ENCODE measurements around the gene SPATA33.
A peak's percentile ranks its signal among the peaks of the same experiment; 100 is the strongest.

The SPATA33 gene

DNA sequence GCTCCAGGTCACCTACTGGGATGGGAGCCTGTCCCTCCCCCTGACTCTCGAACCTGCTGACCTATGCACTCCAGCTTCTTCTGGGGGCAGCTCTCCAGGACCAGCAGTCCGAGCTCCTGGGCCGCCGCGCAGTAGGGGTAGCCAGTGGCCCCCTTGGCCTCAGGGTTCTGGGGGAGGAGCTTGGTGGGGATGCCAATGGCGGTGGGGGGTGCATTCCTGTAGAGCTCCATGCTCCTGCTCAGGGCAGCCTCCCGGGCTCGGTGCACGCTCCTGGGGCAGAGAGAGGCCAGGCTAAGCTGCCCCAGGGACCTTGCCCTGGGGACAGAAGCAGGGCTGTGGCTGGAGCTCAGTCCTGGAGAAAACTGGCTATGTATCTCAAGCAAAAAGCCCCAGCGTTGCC, 51.5 kb downstream of the SPATA33 start:
- DNase-seq (ENCODE audit: extremely low spot score), result no peak
- ChIA-PET POLR2A (interaction anchor here (0.9 to 1.2 kb wide), 3 partner anchors 11 to 164 kb away, joined by 3 read pairs; partner anchors contain the start of genes TCF25 and VPS9D1), CTCF (no interaction called here)
- TF ChIP-seq FOXM1 (IDR thresholded peaks at IDR 0.05; ENCODE audit: borderline replicate concordance), result no peak
- TF ChIP-seq SUZ12 (IDR thresholded peaks at IDR 0.05), result no peak
- no peak for TF ChIP-seq L3MBTL2 (conservative IDR thresholded peaks at IDR 0.05)
- no peak for TF ChIP-seq ELF4 (IDR thresholded peaks at IDR 0.05)
- no peak for TF ChIP-seq TARDBP (IDR thresholded peaks at IDR 0.05)
- TF ChIP-seq ZNF384 (IDR thresholded peaks at IDR 0.05), result no peak
- TF ChIP-seq HDGF (IDR thresholded peaks at IDR 0.05; ENCODE audit: borderline replicate concordance), result no peak
- no peak for TF ChIP-seq LEF1 (IDR thresholded peaks at IDR 0.05; ENCODE audit: borderline replicate concordance)
- TF ChIP-seq CTBP1 (IDR thresholded peaks at IDR 0.05; ENCODE audit: borderline replicate concordance), result no peak
- TF ChIP-seq ARNT (IDR thresholded peaks at IDR 0.05), result no peak
- TF ChIP-seq FOXK2 (IDR thresholded peaks at IDR 0.05), result no peak
- no peak for TF ChIP-seq BHLHE40 (IDR thresholded peaks at IDR 0.05; ENCODE audit: borderline replicate concordance)
- TF ChIP-seq SP1 (IDR thresholded peaks at IDR 0.05), result no peak
- TF ChIP-seq FOXA1 (IDR thresholded peaks at IDR 0.05), result no peak
- TF ChIP-seq, protein P1, sequence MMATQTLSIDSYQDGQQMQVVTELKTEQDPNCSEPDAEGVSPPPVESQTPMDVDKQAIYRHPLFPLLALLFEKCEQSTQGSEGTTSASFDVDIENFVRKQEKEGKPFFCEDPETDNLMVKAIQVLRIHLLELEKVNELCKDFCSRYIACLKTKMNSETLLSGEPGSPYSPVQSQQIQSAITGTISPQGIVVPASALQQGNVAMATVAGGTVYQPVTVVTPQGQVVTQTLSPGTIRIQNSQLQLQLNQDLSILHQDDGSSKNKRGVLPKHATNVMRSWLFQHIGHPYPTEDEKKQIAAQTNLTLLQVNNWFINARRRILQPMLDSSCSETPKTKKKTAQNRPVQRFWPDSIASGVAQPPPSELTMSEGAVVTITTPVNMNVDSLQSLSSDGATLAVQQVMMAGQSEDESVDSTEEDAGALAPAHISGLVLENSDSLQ (IDR thresholded peaks at IDR 0.05), result no peak
- no peak for TF ChIP-seq NFRKB (IDR thresholded peaks at IDR 0.05)

DNA sequence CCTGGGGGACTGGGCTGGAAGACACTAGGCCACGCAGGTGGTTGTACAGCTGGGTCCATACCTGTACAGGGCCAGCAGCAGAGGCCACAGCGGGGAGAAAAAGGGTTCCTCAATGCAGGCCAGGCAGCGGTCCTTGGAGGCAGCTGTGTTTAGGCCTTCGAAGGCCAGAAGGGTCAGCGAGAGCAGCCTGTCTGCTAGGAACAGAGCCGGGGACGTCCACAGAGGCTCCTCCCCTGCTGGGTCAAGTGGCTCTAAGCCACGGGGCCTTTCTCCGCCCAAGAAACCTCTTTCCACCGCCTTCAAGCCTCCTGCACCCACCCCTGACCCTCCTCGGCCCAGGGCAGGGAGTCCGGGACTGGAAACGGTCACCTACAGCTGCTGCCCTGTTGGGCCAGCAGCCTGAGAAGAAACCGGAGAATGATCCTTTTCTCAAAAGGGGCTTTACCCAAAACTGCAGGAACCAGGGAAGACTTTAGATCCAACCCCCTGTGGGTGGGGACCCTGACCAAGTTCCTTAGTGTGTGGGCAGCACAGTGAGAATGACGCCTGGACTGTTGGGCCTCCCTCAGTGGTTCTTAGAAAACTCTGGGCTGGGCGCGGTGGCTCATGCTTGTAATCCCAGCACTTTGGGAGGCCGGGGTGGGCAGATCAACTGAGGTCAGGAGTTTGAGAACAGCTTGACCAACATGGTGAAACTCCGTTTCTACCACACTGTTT, 52.2 kb downstream of the SPATA33 start:
- TF ChIP-seq ZNF384 (IDR thresholded peaks at IDR 0.05) (no peak), FOXM1 (IDR thresholded peaks at IDR 0.05; ENCODE audit: borderline replicate concordance) (no peak), LEF1 (IDR thresholded peaks at IDR 0.05; ENCODE audit: borderline replicate concordance) (no peak), SP1 (IDR thresholded peaks at IDR 0.05) (no peak), FOXA1 (IDR thresholded peaks at IDR 0.05) (no peak), SUZ12 (IDR thresholded peaks at IDR 0.05) (no peak), CTBP1 (IDR thresholded peaks at IDR 0.05; ENCODE audit: borderline replicate concordance) (no peak), BHLHE40 (IDR thresholded peaks at IDR 0.05; ENCODE audit: borderline replicate concordance) (no peak), FOXK2 (IDR thresholded peaks at IDR 0.05) (no peak), NFRKB (IDR thresholded peaks at IDR 0.05) (no peak)
- TF ChIP-seq, protein P1 (IDR thresholded peaks at IDR 0.05), result no peak
- ChIA-PET CTCF (no interaction called here), POLR2A (interaction anchor here (0.9 to 1.2 kb wide), 3 partner anchors 10 to 14 kb away, joined by 3 read pairs; partner anchors contain the start of gene VPS9D1)
- DNase-seq (ENCODE audit: extremely low spot score), result no peak

DNA sequence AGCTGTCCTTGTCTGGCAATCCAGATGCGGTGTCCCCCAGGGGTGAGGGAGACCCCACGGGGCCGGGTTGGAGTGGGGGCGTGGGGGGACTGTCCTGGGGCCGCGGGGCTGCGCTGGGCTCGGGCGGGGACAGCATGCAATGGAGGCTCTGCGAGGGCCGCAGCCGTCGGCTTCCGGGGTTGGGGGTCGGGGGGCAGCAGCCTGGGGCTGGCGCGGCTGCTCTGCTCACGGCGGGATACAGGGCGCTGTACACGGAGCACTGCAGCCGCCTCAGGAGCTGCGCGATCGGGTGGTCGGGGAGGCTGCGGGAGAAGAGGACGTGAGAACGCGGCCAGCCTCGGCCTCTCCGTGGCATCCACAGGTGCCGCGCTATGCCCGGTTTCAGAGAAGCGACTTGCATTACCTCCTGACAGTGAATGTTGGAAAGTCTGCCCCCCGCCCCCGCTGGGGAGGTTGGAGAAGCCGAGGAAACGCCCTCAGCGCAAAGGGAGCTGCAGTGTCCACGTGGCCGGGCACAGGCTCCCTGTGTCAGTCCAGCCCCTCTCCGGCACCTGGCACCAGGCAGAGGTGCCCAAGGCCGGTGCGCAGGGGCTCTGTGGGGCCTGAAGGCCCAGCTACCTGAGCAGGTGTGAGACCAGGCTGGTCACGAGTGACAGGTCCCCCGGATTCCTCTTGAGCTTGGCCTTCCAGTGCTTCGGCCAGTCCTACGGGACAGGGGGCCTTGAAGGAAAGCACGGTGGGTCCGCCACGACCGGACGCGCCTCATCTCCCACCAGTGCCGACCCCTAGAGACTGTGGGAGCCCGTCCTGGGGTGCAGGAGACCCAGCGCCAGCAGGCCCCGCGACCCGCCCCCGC, 53.3 kb downstream of the SPATA33 start:
- no peak for DNase-seq (ENCODE audit: extremely low spot score)
- POLR2A ChIA-PET, result interaction anchor here (0.7 to 1.1 kb wide), 3 partner anchors 9 to 212 kb away, joined by 3 read pairs; partner anchors contain the start of gene TCF25
- TF ChIP-seq FOXM1 (IDR thresholded peaks at IDR 0.05; ENCODE audit: borderline replicate concordance), result no peak
- no peak for TF ChIP-seq ZNF384 (IDR thresholded peaks at IDR 0.05)
- no peak for TF ChIP-seq ARNT (IDR thresholded peaks at IDR 0.05)
- no peak for TF ChIP-seq L3MBTL2 (conservative IDR thresholded peaks at IDR 0.05)
- TF ChIP-seq NFRKB (IDR thresholded peaks at IDR 0.05), result no peak
- no peak for TF ChIP-seq SUZ12 (IDR thresholded peaks at IDR 0.05)
- TF ChIP-seq FOXA1 (IDR thresholded peaks at IDR 0.05), result no peak
- TF ChIP-seq HDGF (IDR thresholded peaks at IDR 0.05; ENCODE audit: borderline replicate concordance), result no peak
- no peak for TF ChIP-seq LEF1 (IDR thresholded peaks at IDR 0.05; ENCODE audit: borderline replicate concordance)
- TF ChIP-seq ELF4 (IDR thresholded peaks at IDR 0.05), result no peak
- TF ChIP-seq BHLHE40 (IDR thresholded peaks at IDR 0.05; ENCODE audit: borderline replicate concordance), result no peak
- no peak for TF ChIP-seq FOXK2 (IDR thresholded peaks at IDR 0.05)
- TF ChIP-seq SP1 (IDR thresholded peaks at IDR 0.05), result no peak
- TF ChIP-seq, protein P1 (IDR thresholded peaks at IDR 0.05), result no peak
- no peak for TF ChIP-seq CTBP1 (IDR thresholded peaks at IDR 0.05; ENCODE audit: borderline replicate concordance)
- TF ChIP-seq TARDBP (IDR thresholded peaks at IDR 0.05), result no peak
- CTCF ChIA-PET, result no interaction called here

DNA sequence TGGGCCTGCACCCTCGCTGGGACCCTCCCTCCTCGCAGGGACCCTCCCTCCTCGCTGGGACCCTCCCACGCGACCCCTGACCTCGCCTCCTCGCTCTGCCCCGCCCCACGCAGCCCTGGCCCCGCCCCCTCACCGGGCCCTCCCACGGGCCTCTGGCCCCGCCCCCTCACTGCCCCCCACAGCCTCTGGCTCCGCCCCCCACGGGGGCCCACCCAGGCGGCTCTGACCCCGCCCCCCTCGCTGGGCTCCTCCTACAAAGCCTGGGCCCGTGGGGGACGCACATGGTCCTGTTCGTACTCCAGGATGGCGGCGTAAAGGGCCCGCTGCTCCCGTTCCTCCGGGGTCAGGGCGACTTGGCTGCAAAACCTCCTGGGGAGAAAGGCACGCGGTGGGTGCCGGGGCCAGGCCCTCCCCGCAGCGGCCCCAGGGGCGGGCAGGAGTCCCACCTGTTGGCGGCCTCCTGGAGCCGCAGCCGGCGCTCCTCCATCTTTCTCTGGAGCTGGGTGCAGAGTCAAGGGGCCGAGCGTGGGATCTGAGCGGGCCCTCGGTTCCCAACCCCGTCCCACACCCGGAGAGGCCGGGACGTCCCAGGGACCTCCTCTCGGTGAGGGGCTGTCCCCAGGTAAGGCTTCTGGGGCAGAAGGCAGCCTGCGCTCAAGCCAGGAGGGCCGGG, 54.1 kb downstream of the SPATA33 start:
- CTCF ChIA-PET, result interaction anchor here (1.6 kb wide), 1 partner anchor 11 kb away, joined by 4 read pairs; no protein-coding TSS in a partner anchor
- POLR2A ChIA-PET, result interaction anchor here (0.6 to 1.6 kb wide), 5 partner anchors 8 to 211 kb away, joined by 3 to 4 read pairs (median 3); partner anchors contain the start of genes TCF25 and VPS9D1
- peak; percentile 92 for DNase-seq (ENCODE audit: extremely low spot score)
- TF ChIP-seq FOXA1 (IDR thresholded peaks at IDR 0.05) (no peak), ELF4 (IDR thresholded peaks at IDR 0.05) (0 out of 2 replicates have a peak, but pooled peaks have one; percentile 36), L3MBTL2 (conservative IDR thresholded peaks at IDR 0.05) (peak; percentile 64), ARNT (IDR thresholded peaks at IDR 0.05) (no peak)

DNA sequence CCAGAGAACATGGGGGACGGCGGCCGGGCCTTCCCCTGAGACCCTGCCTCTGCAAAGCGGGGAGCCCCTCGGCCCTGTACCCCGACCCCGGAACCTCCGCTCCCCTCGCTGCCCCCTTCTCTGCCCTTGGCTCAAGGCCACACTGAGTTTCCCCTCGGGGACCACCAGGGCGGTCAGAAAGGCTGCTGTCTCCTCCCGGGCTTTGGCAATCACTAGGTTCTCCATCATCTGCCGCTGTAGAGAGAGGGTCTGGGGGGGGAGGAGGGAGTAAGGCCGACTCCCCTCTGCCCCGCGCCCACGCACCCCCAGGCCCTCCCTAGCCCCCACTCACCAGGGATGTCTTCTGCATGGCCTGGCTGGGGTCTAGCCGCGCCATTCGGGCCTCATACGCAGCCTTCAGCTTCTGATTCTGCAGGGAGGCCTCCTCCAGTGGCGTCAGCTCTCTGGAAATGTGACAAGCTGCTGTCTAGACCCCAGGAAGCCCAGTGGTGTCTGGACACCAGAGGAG, 54.7 kb downstream of the SPATA33 start:
- ChIA-PET CTCF (interaction anchor here (1.6 kb wide), 1 partner anchor 12 kb away, joined by 4 read pairs; no protein-coding TSS in a partner anchor), POLR2A (interaction anchor here (0.6 to 1.6 kb wide), 3 partner anchors 8 to 15 kb away, joined by 3 to 4 read pairs (median 4); partner anchors contain the start of gene VPS9D1)
- DNase-seq (ENCODE audit: extremely low spot score), result no peak

More for the DNA sequence above, 54.7 kb downstream of the SPATA33 start:
- TF ChIP-seq CTBP1 (IDR thresholded peaks at IDR 0.05; ENCODE audit: borderline replicate concordance) (no peak), L3MBTL2 (conservative IDR thresholded peaks at IDR 0.05) (no peak), TARDBP (IDR thresholded peaks at IDR 0.05) (no peak), BHLHE40 (IDR thresholded peaks at IDR 0.05; ENCODE audit: borderline replicate concordance) (no peak), FOXK2 (IDR thresholded peaks at IDR 0.05) (no peak), ZNF384 (IDR thresholded peaks at IDR 0.05) (no peak), ELF4 (IDR thresholded peaks at IDR 0.05) (no peak), ARNT (IDR thresholded peaks at IDR 0.05) (no peak), NFRKB (IDR thresholded peaks at IDR 0.05) (no peak), FOXM1 (IDR thresholded peaks at IDR 0.05; ENCODE audit: borderline replicate concordance) (no peak), HDGF (IDR thresholded peaks at IDR 0.05; ENCODE audit: borderline replicate concordance) (no peak), LEF1 (IDR thresholded peaks at IDR 0.05; ENCODE audit: borderline replicate concordance) (no peak)
- TF ChIP-seq, protein P1 (IDR thresholded peaks at IDR 0.05), result no peak

Measured in HEK293T (cell line).